HepG2 (cell line): ENCODE data around the gene NLGN2. TPM values are rescaled to one million over a fixed set of nuclear protein-coding genes. Genes with fewer than 3 reads are reported as not detected.

Source experiments
- CBX2 ChIP-seq, 2 experiments: fragments of 200-600 bp in 1 of 2; sonication (generic); formaldehyde crosslinking in 1 of 2; IDR thresholded peaks; 2 replicates each; pipeline versions ENCODE4 v1.7.0 to v1.8.1; 2018 to 2022; ENCODE audit warnings: low read depth in 2 of 2, low read length in 1 of 2, mild to moderate bottlenecking in 1 of 2, missing genetic modification reagents in 1 of 2
- CEBPB ChIP-seq: IDR thresholded peaks from 2 replicates; pipeline ENCODE4 v1.6.1; 2011; ENCODE audit warnings: low read depth, low read length, improper control_type of control experiment, borderline replicate concordance
- EED ChIP-seq: sonication (generic); formaldehyde crosslinking; IDR thresholded peaks from 2 replicates; pipeline ENCODE4 v1.5.0; 2020; ENCODE audit warnings: mild to moderate bottlenecking, missing genetic modification reagents
- FLYWCH1 ChIP-seq: sonication (generic); formaldehyde crosslinking; IDR thresholded peaks from 2 replicates; pipeline ENCODE4 v1.8.1; 2023; ENCODE audit warnings: mild to moderate bottlenecking, missing genetic modification reagents
- GATA4 ChIP-seq: sonication (generic); IDR thresholded peaks from 2 replicates; pipeline ENCODE4 v1.6.1; 2016; ENCODE audit warnings: antibody characterized with exemption, low read depth, borderline replicate concordance
- GATAD2A ChIP-seq: IDR thresholded peaks from 2 replicates; pipeline ENCODE4 v1.6.1; 2016
- HDAC1 ChIP-seq: sonication (generic); formaldehyde crosslinking; IDR thresholded peaks from 2 replicates; pipeline ENCODE4 v1.5.1; 2020; ENCODE audit warnings: mild to moderate bottlenecking, missing genetic modification reagents
- HHEX ChIP-seq: IDR thresholded peaks from 2 replicates; pipeline ENCODE4 v1.6.1; 2016; ENCODE audit warnings: control low read depth
- HOXA7 ChIP-seq: sonication (generic); formaldehyde crosslinking; IDR thresholded peaks from 2 replicates; pipeline ENCODE4 v1.8.1; 2022; ENCODE audit warnings: mild to moderate bottlenecking, missing genetic modification reagents, moderate library complexity
- KMT2A ChIP-seq: sonication (generic); formaldehyde crosslinking; IDR thresholded peaks from 2 replicates; pipeline ENCODE4 v1.4.0; 2020; ENCODE audit warnings: missing genetic modification reagents
- MIXL1 ChIP-seq: IDR thresholded peaks from 2 replicates; pipeline ENCODE4 v1.6.1; 2016
- NCOA2 ChIP-seq: sonication (generic); formaldehyde crosslinking; IDR thresholded peaks from 2 replicates; pipeline ENCODE4 v1.8.0; 2022; ENCODE audit warnings: inconsistent platforms
- POGZ ChIP-seq: sonication (generic); formaldehyde crosslinking; IDR thresholded peaks from 2 replicates; pipeline ENCODE4 v1.4.0; 2020; ENCODE audit warnings: mild to moderate bottlenecking, missing genetic modification reagents
- TARDBP ChIP-seq: sonication (generic); formaldehyde crosslinking; IDR thresholded peaks from 2 replicates; pipeline ENCODE4 v1.8.0; 2022; ENCODE audit warnings: mild to moderate bottlenecking, missing genetic modification reagents
- TBL1XR1 ChIP-seq: fragments of 150-350 bp; IDR thresholded peaks from 2 replicates; pipeline ENCODE4 v1.6.1; 2014; ENCODE audit warnings: borderline replicate concordance, low read length; ENCODE audit not compliant: partially characterized antibody
- TCF7 ChIP-seq: sonication (generic); IDR thresholded peaks from 2 replicates; pipeline ENCODE4 v1.6.1; 2016; ENCODE audit warnings: antibody characterized with exemption, low read depth
- ZNF20 ChIP-seq: sonication (generic); formaldehyde crosslinking; IDR thresholded peaks from 2 replicates; pipeline ENCODE4 v1.4.0; 2020; ENCODE audit warnings: mild to moderate bottlenecking, moderate library complexity, missing genetic modification reagents
- ZNF382 ChIP-seq: sonication (generic); formaldehyde crosslinking; IDR thresholded peaks from 2 replicates; pipeline ENCODE4 v1.5.0; 2020; ENCODE audit warnings: missing genetic modification reagents, mild to moderate bottlenecking, borderline replicate concordance
- ZNF451 ChIP-seq: sonication (generic); formaldehyde crosslinking; IDR thresholded peaks from 2 replicates; pipeline ENCODE4 v1.5.0; 2020; ENCODE audit warnings: mild to moderate bottlenecking, missing genetic modification reagents
- ZNF530 ChIP-seq: sonication (generic); formaldehyde crosslinking; IDR thresholded peaks from 2 replicates; pipeline ENCODE4 v1.5.0; 2020; ENCODE audit warnings: low read depth, mild to moderate bottlenecking, missing genetic modification reagents
- ZNF569 ChIP-seq: sonication (generic); formaldehyde crosslinking; IDR thresholded peaks from 2 replicates; pipeline ENCODE4 v1.5.0; 2020; ENCODE audit warnings: mild to moderate bottlenecking, missing genetic modification reagents, moderate library complexity, borderline replicate concordance
- ZNF709 ChIP-seq: sonication (generic); formaldehyde crosslinking; IDR thresholded peaks from 2 replicates; pipeline ENCODE4 v1.5.0; 2020; ENCODE audit warnings: mild to moderate bottlenecking, missing genetic modification reagents
- ZNF891 ChIP-seq: sonication (generic); formaldehyde crosslinking; IDR thresholded peaks from 2 replicates; pipeline ENCODE4 v1.5.0; 2020; ENCODE audit warnings: mild to moderate bottlenecking, missing genetic modification reagents
- polyA plus RNA-seq, 8 experiments: library from polyadenylated mRNA; depleted of rRNA in 3 of 8; stranded (reverse) in 7 of 8; unstranded in 1 of 8; fragments of >200 nt; fragmentation: Illumina TruSeq in 4 of 8; extraction: Trizol in 4 of 8; gene quantifications; 2 replicates each; pipeline versions ENCODE4 v1.2.1 to v1.2.3, GENCODE V29; 2011 to 2016; ENCODE audit warnings: low read depth in 4 of 8, missing spikeins in 1 of 8, mixed read lengths in 1 of 8; ENCODE audit not compliant: insufficient read depth in 1 of 8
- total RNA-seq, 5 experiments: library from RNA; depleted of rRNA; stranded (reverse); fragments of >200 nt; fragmentation: Illumina TruSeq; extraction: Trizol; gene quantifications; 2 replicates each; pipeline ENCODE4 v1.2.3, GENCODE V29; 2016; ENCODE audit warnings: low read depth in 1 of 5
- TF ChIP-seq, protein P1 (sequence below): IDR thresholded peaks from 2 replicates; pipeline ENCODE4 v1.6.1; 2016; ENCODE audit warnings: low read depth, control low read depth
- TF ChIP-seq, protein P2 (sequence below): sonication (generic); formaldehyde crosslinking; IDR thresholded peaks from 2 replicates; pipeline ENCODE4 v1.5.0; 2020; ENCODE audit warnings: mild to moderate bottlenecking, low read depth, missing genetic modification reagents, borderline replicate concordance
- TF ChIP-seq, protein P3 (sequence below): sonication (generic); formaldehyde crosslinking; IDR thresholded peaks from 2 replicates; pipeline ENCODE4 v1.5.1; 2020; ENCODE audit warnings: missing genetic modification reagents, mild to moderate bottlenecking, borderline replicate concordance
- TF ChIP-seq, protein P4 (sequence below): sonication (generic); formaldehyde crosslinking; IDR thresholded peaks from 2 replicates; pipeline ENCODE4 v1.4.0; 2020; ENCODE audit warnings: mild to moderate bottlenecking, missing genetic modification reagents

The NLGN2 gene
- total and polyA plus RNA-seq, 2 of the 13 experiments (the other 11 are each of a cell fraction or from before 2014, with no cell fraction given), result 1.9 to 11.0 TPM

DNA sequence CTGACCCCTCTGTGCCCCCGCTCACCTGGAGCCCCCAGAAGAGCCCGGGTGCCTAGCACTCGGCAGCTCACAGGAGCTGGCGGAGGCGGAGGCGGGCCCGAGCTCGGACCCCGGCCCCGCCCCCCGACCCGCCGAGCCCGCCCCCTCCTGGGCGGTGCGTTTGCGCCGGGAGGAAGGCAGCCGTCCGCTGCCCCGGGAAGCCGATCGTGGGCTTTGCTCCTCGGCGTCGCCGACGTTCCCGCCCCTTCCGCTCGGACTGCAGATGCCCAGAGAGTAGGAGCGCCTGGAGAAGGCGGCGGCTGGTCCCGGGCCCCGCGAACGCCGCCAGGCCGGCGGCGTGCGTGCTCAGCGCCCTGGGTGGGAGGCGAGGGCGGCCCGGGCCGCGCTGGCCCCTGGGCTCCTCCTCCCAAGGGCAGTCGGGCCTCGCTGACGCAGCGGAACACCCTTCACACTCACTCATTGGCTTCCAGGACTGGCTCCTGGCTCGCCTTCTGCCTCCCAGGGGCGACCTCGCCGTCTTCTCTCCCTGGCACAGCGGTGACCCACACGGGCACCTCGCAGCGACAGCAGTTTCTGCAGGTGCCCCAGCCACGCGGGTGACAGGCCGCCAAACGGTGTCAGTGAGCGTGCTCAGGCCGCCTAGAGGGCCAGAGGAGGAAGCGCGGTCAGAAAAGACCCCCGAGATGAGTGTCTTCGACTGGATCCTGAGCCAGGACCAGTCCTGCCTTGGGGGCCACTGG, 13.0 kb upstream of the NLGN2 start, which contains the start of gene PLSCR3 (continued):
- TF ChIP-seq, protein P1, sequence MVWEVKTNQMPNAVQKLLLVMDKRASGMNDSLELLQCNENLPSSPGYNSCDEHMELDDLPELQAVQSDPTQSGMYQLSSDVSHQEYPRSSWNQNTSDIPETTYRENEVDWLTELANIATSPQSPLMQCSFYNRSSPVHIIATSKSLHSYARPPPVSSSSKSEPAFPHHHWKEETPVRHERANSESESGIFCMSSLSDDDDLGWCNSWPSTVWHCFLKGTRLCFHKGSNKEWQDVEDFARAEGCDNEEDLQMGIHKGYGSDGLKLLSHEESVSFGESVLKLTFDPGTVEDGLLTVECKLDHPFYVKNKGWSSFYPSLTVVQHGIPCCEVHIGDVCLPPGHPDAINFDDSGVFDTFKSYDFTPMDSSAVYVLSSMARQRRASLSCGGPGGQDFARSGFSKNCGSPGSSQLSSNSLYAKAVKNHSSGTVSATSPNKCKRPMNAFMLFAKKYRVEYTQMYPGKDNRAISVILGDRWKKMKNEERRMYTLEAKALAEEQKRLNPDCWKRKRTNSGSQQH, result no peak
- no peak for TF ChIP-seq HHEX
- TF ChIP-seq, protein P2, sequence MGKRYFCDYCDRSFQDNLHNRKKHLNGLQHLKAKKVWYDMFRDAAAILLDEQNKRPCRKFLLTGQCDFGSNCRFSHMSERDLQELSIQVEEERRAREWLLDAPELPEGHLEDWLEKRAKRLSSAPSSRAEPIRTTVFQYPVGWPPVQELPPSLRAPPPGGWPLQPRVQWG, result no peak
- no peak for TF ChIP-seq POGZ (CRISPR knock-in tag)
- no peak; the same call in 1 of the 2 replicates for TF ChIP-seq ZNF891 (CRISPR knock-in tag)
- TF ChIP-seq, protein P3, sequence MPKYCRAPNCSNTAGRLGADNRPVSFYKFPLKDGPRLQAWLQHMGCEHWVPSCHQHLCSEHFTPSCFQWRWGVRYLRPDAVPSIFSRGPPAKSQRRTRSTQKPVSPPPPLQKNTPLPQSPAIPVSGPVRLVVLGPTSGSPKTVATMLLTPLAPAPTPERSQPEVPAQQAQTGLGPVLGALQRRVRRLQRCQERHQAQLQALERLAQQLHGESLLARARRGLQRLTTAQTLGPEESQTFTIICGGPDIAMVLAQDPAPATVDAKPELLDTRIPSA, result no peak
- TF ChIP-seq FLYWCH1 (CRISPR knock-in tag), result no peak
- TF ChIP-seq MIXL1 (CRISPR knock-in tag), result 0 out of 2 replicates have a peak, but pooled peaks have one; percentile 14
- peak; percentile 67 for TF ChIP-seq HDAC1 (CRISPR knock-in tag)
- TF ChIP-seq ZNF569, result no peak
- no peak for TF ChIP-seq TCF7
- no peak for TF ChIP-seq HOXA7 (CRISPR knock-in tag)
- TF ChIP-seq CEBPB, result peak; percentile 6; the same call in 1 of the 2 replicates
- no peak for TF ChIP-seq TBL1XR1
- TF ChIP-seq ZNF451 (CRISPR knock-in tag), result no peak
- TF ChIP-seq GATAD2A, result no peak
- TF ChIP-seq NCOA2 (CRISPR knock-in tag), result 0 out of 2 replicates have a peak, but pooled peaks have one; percentile 19
- TF ChIP-seq ZNF20 (CRISPR knock-in tag), result no peak
- no peak for TF ChIP-seq ZNF530 (CRISPR knock-in tag)
- TF ChIP-seq ZNF382 (CRISPR knock-in tag), result no peak
- TF ChIP-seq, protein P4, sequence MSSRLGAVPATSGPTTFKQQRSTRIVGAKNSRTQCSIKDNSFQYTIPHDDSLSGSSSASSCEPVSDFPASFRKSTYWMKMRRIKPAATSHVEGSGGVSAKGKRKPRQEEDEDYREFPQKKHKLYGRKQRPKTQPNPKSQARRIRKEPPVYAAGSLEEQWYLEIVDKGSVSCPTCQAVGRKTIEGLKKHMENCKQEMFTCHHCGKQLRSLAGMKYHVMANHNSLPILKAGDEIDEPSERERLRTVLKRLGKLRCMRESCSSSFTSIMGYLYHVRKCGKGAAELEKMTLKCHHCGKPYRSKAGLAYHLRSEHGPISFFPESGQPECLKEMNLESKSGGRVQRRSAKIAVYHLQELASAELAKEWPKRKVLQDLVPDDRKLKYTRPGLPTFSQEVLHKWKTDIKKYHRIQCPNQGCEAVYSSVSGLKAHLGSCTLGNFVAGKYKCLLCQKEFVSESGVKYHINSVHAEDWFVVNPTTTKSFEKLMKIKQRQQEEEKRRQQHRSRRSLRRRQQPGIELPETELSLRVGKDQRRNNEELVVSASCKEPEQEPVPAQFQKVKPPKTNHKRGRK (CRISPR knock-in tag), result no peak
- TF ChIP-seq KMT2A (CRISPR knock-in tag), result no peak; the same call in 1 of the 2 replicates
- TF ChIP-seq CBX2 (IDR thresholded peaks at IDR 0.05; ENCODE audit: low read depth, low read length), result no peak
- no peak for TF ChIP-seq CBX2 (CRISPR knock-in tag; IDR thresholded peaks at IDR 0.05; ENCODE audit: low read depth)
- TF ChIP-seq ZNF709 (CRISPR knock-in tag), result 0 out of 2 replicates have a peak, but pooled peaks have one; percentile 49
- no peak for TF ChIP-seq GATA4
- TF ChIP-seq TARDBP (CRISPR knock-in tag), result 0 out of 2 replicates have a peak, but pooled peaks have one; percentile 33
- TF ChIP-seq EED (CRISPR knock-in tag), result no peak
